HCT116 (cell line): ENCODE results near the gene GPC5. TPM values are rescaled to one million over a fixed set of nuclear protein-coding genes. Genes with fewer than 3 reads are reported as not detected.
A peak's percentile ranks its signal among the peaks of the same experiment; 100 is the strongest.

Source experiments
- ATAC-seq: fragments of 200-7000 bp; cut with Tn5 transposase; 2 replicates; pipeline ENCODE4 v1.9.1; 2020; ENCODE audit warnings: mild to moderate bottlenecking, moderate library complexity
- BruUV-seq: library from RNA; stranded (reverse); fragments of 400-500 nt; replicated peaks from 2 replicates; lab custom pipeline; 2021; lab: Mats Ljungman, UMichigan
- CTCF ChIA-PET: fragments of 300-600 bp; sonication (Branson Sonifier 250); formaldehyde crosslinking; loops from one replicate; lab custom pipeline; 2021; ENCODE audit warnings: antibody characterized with exemption; lab: Charles Lee
- POLR2A ChIA-PET: fragments of 300-600, 350-600 bp; sonication (Branson Sonifier 250); formaldehyde crosslinking; loops from one replicate; lab custom pipeline; 2021; ENCODE audit warnings: antibody characterized with exemption; lab: Charles Lee
- RAD21 ChIA-PET, 2 experiments: fragments of 300-600 bp; sonication (Branson Sonifier 250); formaldehyde crosslinking; loops; one replicate each; lab custom pipeline; 2023; ENCODE audit warnings: low total read pairs in 2 of 2; ENCODE audit not compliant: uncharacterized antibody in 2 of 2, unreplicated experiment in 2 of 2, low non-redundant PET in 1 of 2; lab: Charles Lee
- DNase-seq: peaks from one replicate; pipeline ENCODE4 v3.0.0-alpha.2; 2010; ENCODE audit warnings: low read depth, low spot score
- H2AFZ ChIP-seq: fragments of 200-600 bp; shearing (Covaris generic), sonication (generic); 2 replicates; pipeline ENCODE4 v1.6.1; 2017; ENCODE audit warnings: low read depth, mixed run types, mixed read lengths, antibody characterized with exemption, low read length; ENCODE audit not compliant: poor library complexity, severe bottlenecking
- H3K27ac ChIP-seq: 2 replicates; pipeline ENCODE4 v1.5.1; 2012; ENCODE audit warnings: low read depth, low read length
- H3K27me3 ChIP-seq: fragments of 200-600 bp; sonication (generic); 2 replicates; pipeline ENCODE4 v1.6.1; 2016; ENCODE audit warnings: mixed run types, low read length, mixed read lengths; ENCODE audit not compliant: insufficient read depth
- H3K36me3 ChIP-seq, 2 experiments: fragments of 200-500 bp in 1 of 2; fragments of 200-600 bp in 1 of 2; sonication (Bioruptor generic) in 1 of 2; sonication (generic) in 1 of 2; 2 replicates each; pipeline versions ENCODE4 v1.5.1 to v1.6.1; 2014 to 2016; ENCODE audit warnings: low read length in 2 of 2, inconsistent platforms in 1 of 2, mixed read lengths in 1 of 2, mixed run types in 1 of 2; ENCODE audit not compliant: insufficient read depth in 2 of 2, control insufficient read depth in 1 of 2
- H3K4me1 ChIP-seq, 2 experiments: fragments of 200-600 bp in 1 of 2; sonication (generic) in 1 of 2; 2 replicates each; pipeline versions ENCODE4 v1.5.1 to v1.6.1; 2012 to 2017; ENCODE audit warnings: low read length in 2 of 2, inconsistent platforms in 1 of 2, mild to moderate bottlenecking in 1 of 2, mixed read lengths in 1 of 2, mixed run types in 1 of 2, moderate library complexity in 1 of 2; ENCODE audit not compliant: insufficient read depth in 2 of 2, control insufficient read depth in 1 of 2
- H3K4me2 ChIP-seq: fragments of 200-600 bp; sonication (generic); 2 replicates; pipeline ENCODE4 v1.6.1; 2017; ENCODE audit warnings: mixed run types, low read length, mixed read lengths
- H3K4me3 ChIP-seq, 2 experiments: fragments of 200-600 bp in 1 of 2; sonication (generic) in 1 of 2; replicated peaks in 1 of 2; 2 replicates each; pipeline ENCODE4 v1.5.1; 2011 to 2016; ENCODE audit warnings: low read length in 2 of 2, control low read depth in 1 of 2, low read depth in 1 of 2, mild to moderate bottlenecking in 1 of 2, mixed read lengths in 1 of 2, mixed run types in 1 of 2
- H3K79me2 ChIP-seq: fragments of 200-600 bp; sonication (generic); 2 replicates; pipeline ENCODE4 v1.6.1; 2017; ENCODE audit warnings: mild to moderate bottlenecking, mixed run types, low read length, moderate library complexity, mixed read lengths; ENCODE audit not compliant: insufficient read depth
- H3K9ac ChIP-seq: fragments of 200-600 bp; sonication (generic); 2 replicates; pipeline ENCODE4 v1.6.1; 2016; ENCODE audit warnings: low read length, mixed read lengths
- H3K9me2 ChIP-seq: fragments of 200-600 bp; sonication (generic), shearing (Covaris generic); 2 replicates; pipeline ENCODE4 v1.6.1; 2017; ENCODE audit warnings: mixed run types, mild to moderate bottlenecking, moderate library complexity; ENCODE audit not compliant: insufficient read depth
- H3K9me3 ChIP-seq, 2 experiments: fragments of 200-500 bp in 1 of 2; fragments of 200-600 bp in 1 of 2; sonication (Bioruptor generic) in 1 of 2; sonication (generic) in 1 of 2; 2 replicates each; pipeline ENCODE4 v1.6.1; 2014 to 2017; ENCODE audit warnings: low read length in 2 of 2, mixed read lengths in 2 of 2, inconsistent platforms in 1 of 2, low read depth in 1 of 2, mild to moderate bottlenecking in 1 of 2, mixed run types in 1 of 2, moderate library complexity in 1 of 2; ENCODE audit not compliant: control insufficient read depth in 1 of 2, insufficient read depth in 1 of 2
- H4K20me1 ChIP-seq: fragments of 200-600 bp; sonication (generic), shearing (Covaris generic); 2 replicates; pipeline ENCODE4 v1.6.1; 2017; ENCODE audit warnings: mixed run types, mild to moderate bottlenecking, moderate library complexity; ENCODE audit not compliant: insufficient read depth
- EGR1 ChIP-seq: IDR thresholded peaks from 2 replicates; pipeline ENCODE4 v1.6.1; 2012; ENCODE audit warnings: low read depth
- FOSL1 ChIP-seq: IDR thresholded peaks from 2 replicates; pipeline ENCODE4 v1.6.1; 2012; ENCODE audit warnings: low read depth
- JUND ChIP-seq: IDR thresholded peaks from 2 replicates; pipeline ENCODE4 v1.6.1; 2012
- POLR2A ChIP-seq: IDR thresholded peaks from 2 replicates; pipeline ENCODE4 v1.7.0; 2011; ENCODE audit warnings: borderline replicate concordance; ENCODE audit not compliant: insufficient read depth, insufficient read length; ENCODE audit errors: extremely low read depth
- RAD21 ChIP-seq: IDR thresholded peaks from 2 replicates; pipeline ENCODE4 v1.6.1; 2012; ENCODE audit warnings: low read depth, mild to moderate bottlenecking
- SIN3A ChIP-seq: IDR thresholded peaks from 2 replicates; pipeline ENCODE4 v1.6.1; 2012; ENCODE audit warnings: low read depth
- SP1 ChIP-seq: IDR thresholded peaks from 2 replicates; pipeline ENCODE4 v1.6.1; 2012; ENCODE audit warnings: low read depth
- SRF ChIP-seq: IDR thresholded peaks from 2 replicates; pipeline ENCODE4 v1.6.1; 2012; ENCODE audit warnings: low read depth
- YY1 ChIP-seq: IDR thresholded peaks from 2 replicates; pipeline ENCODE4 v1.6.1; 2011; ENCODE audit warnings: low read length, low read depth, moderate library complexity, mild to moderate bottlenecking; ENCODE audit not compliant: insufficient replicate concordance; ENCODE audit errors: extremely low read depth
- ZFX ChIP-seq: fragments of 450-650 bp; IDR thresholded peaks from 2 replicates; pipeline ENCODE4 v1.6.1; 2017
- intact Hi-C: fragments of 100-400 bp; cut with micrococcal nuclease; formaldehyde crosslinking; loops from 2 replicates; pipeline ENCODE4 v1.10.0; 2022
- total RNA-seq: library from RNA; stranded (reverse); gene quantifications from one replicate; pipeline ENCODE4 v1.2.1, GENCODE V29; 2021; ENCODE audit not compliant: unreplicated experiment
- TF ChIP-seq, protein P1 (sequence below): IDR thresholded peaks from 2 replicates; pipeline ENCODE4 v1.6.1; 2011; ENCODE audit warnings: mild to moderate bottlenecking, low read length, moderate library complexity; ENCODE audit not compliant: insufficient replicate concordance; ENCODE audit errors: extremely low read depth
- TF ChIP-seq, protein P2 (sequence below): IDR thresholded peaks from 2 replicates; pipeline ENCODE4 v1.6.1; 2012; ENCODE audit warnings: low read depth
- TF ChIP-seq, protein P3 (sequence below), 3 experiments: fragments of 200-600 bp in 1 of 3; sonication (generic) in 1 of 3; IDR thresholded peaks in 2 of 3; conservative IDR thresholded peaks in 1 of 3; 2 replicates each; pipeline ENCODE4 v1.5.1; 2012 to 2017; ENCODE audit warnings: low read depth in 2 of 3, low read length in 2 of 3, antibody characterized with exemption in 1 of 3, borderline replicate concordance in 1 of 3, control low read depth in 1 of 3, mild to moderate bottlenecking in 1 of 3, mixed read lengths in 1 of 3, mixed run types in 1 of 3, moderate library complexity in 1 of 3; ENCODE audit not compliant: insufficient read depth in 1 of 3

The GPC5 gene
- total RNA-seq, 1 experiment from 2014 or later: not detected

DNA sequence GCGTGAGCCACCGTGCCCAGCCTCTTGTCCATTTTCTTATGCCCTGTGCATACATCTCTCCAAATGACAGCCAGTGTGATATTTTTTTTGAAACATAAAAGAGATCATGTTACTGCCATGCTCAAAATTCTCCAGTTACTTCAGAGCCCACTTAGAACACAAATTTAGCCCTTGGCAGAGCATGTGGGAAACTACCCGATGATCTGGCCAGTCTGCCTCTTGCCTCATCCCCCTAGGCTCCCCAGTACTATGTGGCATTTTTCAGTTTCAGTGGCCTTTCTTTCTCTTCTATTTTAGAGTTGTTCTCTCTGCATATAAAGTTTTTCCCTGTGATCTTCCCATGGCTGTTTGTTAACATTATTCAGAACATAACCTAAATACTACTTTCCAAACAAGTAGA lies 323.0 kb downstream of the GPC5 start:
- no peaks in the 10 kb centered on the region for H3K4me1 ChIP-seq
- H2AFZ ChIP-seq: no peak overlapping the region
- ChIA-PET RAD21 (no interaction called here), POLR2A (no interaction called here), CTCF (interaction anchor here (1.2 kb wide), 1 partner anchor 340 kb away, joined by 8 read pairs; no protein-coding TSS in a partner anchor)
- no peaks in the 10 kb centered on the region for H3K9me2 ChIP-seq
- no peaks in the 10 kb centered on the region for H3K36me3 ChIP-seq
- DNase-seq (no peak), ATAC-seq (no peak)
- H3K79me2 ChIP-seq: no peaks in the 10 kb centered on the region
- H4K20me1 ChIP-seq: no peaks in the 10 kb centered on the region
- TF ChIP-seq, protein P1, sequence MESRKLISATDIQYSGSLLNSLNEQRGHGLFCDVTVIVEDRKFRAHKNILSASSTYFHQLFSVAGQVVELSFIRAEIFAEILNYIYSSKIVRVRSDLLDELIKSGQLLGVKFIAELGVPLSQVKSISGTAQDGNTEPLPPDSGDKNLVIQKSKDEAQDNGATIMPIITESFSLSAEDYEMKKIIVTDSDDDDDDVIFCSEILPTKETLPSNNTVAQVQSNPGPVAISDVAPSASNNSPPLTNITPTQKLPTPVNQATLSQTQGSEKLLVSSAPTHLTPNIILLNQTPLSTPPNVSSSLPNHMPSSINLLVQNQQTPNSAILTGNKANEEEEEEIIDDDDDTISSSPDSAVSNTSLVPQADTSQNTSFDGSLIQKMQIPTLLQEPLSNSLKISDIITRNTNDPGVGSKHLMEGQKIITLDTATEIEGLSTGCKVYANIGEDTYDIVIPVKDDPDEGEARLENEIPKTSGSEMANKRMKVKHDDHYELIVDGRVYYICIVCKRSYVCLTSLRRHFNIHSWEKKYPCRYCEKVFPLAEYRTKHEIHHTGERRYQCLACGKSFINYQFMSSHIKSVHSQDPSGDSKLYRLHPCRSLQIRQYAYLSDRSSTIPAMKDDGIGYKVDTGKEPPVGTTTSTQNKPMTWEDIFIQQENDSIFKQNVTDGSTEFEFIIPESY: no peak
- TF ChIP-seq SIN3A: no peak
- no peak for TF ChIP-seq SP1
- no peak for TF ChIP-seq FOSL1
- TF ChIP-seq SRF: no peak
- no peak for TF ChIP-seq JUND
- TF ChIP-seq YY1: no peak
- intact Hi-C loops: no loop called here
- H3K9ac ChIP-seq: no peak overlapping the region
- no TSS peak for BruUV-seq
- H3K27me3 ChIP-seq: no peaks in the 10 kb centered on the region
- H3K4me2 ChIP-seq: no peak overlapping the region
- H3K4me3 ChIP-seq: no peak overlapping the region
- H3K9me3 ChIP-seq: peaks cover 0 to 6% of the 10 kb centered on the region in 2 experiments; a peak in 1 of 4 replicates
- no peak overlapping the region for H3K27ac ChIP-seq

DNA sequence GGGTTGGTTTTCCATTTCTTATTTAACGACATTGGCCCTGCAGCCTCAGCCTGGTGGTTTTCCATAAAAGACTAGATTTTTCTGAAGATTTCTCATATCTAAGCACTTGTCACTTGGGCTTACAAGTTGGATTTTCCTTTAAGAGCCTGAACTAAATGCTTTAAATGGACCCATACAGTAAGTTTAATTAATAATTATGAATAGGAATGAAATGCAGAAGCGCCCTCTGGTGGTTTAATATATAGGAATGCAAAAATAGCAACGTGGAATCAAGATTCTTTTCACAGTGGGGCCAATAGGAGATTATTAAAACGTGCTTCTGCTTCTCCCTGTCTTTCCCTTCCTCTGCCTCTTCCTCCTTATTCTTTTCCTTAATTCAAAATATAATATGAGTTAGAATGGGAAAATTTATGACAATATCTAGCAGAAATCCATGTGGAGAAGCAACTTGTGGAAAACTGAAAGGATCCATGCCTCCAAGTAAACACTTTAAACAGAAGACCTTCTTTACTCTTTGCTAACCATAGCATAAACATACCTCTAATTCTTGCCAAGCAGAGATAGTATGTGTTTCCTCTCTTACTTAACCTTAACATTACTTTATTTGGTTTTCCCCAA lies 324.0 kb downstream of the GPC5 start:
- no peak overlapping the region for H2AFZ ChIP-seq
- H3K27me3 ChIP-seq: no peaks in the 10 kb centered on the region
- DNase-seq (no peak), ATAC-seq (no peak)
- H3K9me2 ChIP-seq: no peaks in the 10 kb centered on the region
- H3K4me3 ChIP-seq: no peak overlapping the region
- no peaks in the 10 kb centered on the region for H3K79me2 ChIP-seq
- H3K4me2 ChIP-seq: no peak overlapping the region
- H3K9ac ChIP-seq: no peak overlapping the region
- no peaks in the 10 kb centered on the region for H3K36me3 ChIP-seq
- no TSS peak for BruUV-seq
- ChIA-PET RAD21 (no interaction called here), CTCF (interaction anchor here (1.2 to 1.8 kb wide), 2 partner anchors 341 kb away, joined by 8 to 11 read pairs; no protein-coding TSS in a partner anchor), POLR2A (no interaction called here)
- H4K20me1 ChIP-seq: no peaks in the 10 kb centered on the region
- no peak overlapping the region for H3K27ac ChIP-seq
- no peaks in the 10 kb centered on the region for H3K4me1 ChIP-seq
- H3K9me3 ChIP-seq: peaks cover 0 to 6% of the 10 kb centered on the region in 2 experiments; a peak in 1 of 4 replicates
- TF ChIP-seq POLR2A: no peak
- TF ChIP-seq RAD21: no peak
- TF ChIP-seq FOSL1: no peak
- TF ChIP-seq ZFX: no peak
- TF ChIP-seq, protein P2, sequence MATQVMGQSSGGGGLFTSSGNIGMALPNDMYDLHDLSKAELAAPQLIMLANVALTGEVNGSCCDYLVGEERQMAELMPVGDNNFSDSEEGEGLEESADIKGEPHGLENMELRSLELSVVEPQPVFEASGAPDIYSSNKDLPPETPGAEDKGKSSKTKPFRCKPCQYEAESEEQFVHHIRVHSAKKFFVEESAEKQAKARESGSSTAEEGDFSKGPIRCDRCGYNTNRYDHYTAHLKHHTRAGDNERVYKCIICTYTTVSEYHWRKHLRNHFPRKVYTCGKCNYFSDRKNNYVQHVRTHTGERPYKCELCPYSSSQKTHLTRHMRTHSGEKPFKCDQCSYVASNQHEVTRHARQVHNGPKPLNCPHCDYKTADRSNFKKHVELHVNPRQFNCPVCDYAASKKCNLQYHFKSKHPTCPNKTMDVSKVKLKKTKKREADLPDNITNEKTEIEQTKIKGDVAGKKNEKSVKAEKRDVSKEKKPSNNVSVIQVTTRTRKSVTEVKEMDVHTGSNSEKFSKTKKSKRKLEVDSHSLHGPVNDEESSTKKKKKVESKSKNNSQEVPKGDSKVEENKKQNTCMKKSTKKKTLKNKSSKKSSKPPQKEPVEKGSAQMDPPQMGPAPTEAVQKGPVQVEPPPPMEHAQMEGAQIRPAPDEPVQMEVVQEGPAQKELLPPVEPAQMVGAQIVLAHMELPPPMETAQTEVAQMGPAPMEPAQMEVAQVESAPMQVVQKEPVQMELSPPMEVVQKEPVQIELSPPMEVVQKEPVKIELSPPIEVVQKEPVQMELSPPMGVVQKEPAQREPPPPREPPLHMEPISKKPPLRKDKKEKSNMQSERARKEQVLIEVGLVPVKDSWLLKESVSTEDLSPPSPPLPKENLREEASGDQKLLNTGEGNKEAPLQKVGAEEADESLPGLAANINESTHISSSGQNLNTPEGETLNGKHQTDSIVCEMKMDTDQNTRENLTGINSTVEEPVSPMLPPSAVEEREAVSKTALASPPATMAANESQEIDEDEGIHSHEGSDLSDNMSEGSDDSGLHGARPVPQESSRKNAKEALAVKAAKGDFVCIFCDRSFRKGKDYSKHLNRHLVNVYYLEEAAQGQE: no peak
- TF ChIP-seq, protein P3, sequence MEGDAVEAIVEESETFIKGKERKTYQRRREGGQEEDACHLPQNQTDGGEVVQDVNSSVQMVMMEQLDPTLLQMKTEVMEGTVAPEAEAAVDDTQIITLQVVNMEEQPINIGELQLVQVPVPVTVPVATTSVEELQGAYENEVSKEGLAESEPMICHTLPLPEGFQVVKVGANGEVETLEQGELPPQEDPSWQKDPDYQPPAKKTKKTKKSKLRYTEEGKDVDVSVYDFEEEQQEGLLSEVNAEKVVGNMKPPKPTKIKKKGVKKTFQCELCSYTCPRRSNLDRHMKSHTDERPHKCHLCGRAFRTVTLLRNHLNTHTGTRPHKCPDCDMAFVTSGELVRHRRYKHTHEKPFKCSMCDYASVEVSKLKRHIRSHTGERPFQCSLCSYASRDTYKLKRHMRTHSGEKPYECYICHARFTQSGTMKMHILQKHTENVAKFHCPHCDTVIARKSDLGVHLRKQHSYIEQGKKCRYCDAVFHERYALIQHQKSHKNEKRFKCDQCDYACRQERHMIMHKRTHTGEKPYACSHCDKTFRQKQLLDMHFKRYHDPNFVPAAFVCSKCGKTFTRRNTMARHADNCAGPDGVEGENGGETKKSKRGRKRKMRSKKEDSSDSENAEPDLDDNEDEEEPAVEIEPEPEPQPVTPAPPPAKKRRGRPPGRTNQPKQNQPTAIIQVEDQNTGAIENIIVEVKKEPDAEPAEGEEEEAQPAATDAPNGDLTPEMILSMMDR (IDR thresholded peaks at IDR 0.05 in 2 of 3, conservative IDR thresholded peaks at IDR 0.05 in 1 of 3; ENCODE audit: borderline replicate concordance in 1 of 3, insufficient read depth in 1 of 3, low read depth in 2 of 3, low read length in 2 of 3): peak; percentile 3 to 54 (median 29); a peak in 3 of 6 replicates
- no peak for TF ChIP-seq EGR1
- intact Hi-C loops: loop anchor here (1.0 kb wide), 1 partner anchor 341 kb away; no protein-coding TSS in a partner anchor
